Ectodermal cell (in vitro differentiated cells): ENCODE results near the gene ZBTB34.

Experiments
- H3K27ac ChIP-seq: 2 replicates; pipeline ENCODE4 v1.7.0; 2013; ENCODE audit warnings: mild to moderate bottlenecking, low read depth, low read length; ENCODE audit not compliant: insufficient read depth, poor library complexity, severe bottlenecking
- H3K27me3 ChIP-seq: 2 replicates; pipeline ENCODE4 v1.7.0; 2013; ENCODE audit warnings: mild to moderate bottlenecking, low read length; ENCODE audit not compliant: insufficient read depth, control insufficient read depth, poor library complexity, severe bottlenecking
- H3K36me3 ChIP-seq: one replicate; pipeline ENCODE4 v1.7.0; 2013; ENCODE audit warnings: low read length; ENCODE audit not compliant: control insufficient read depth, insufficient read depth
- H3K4me1 ChIP-seq: one replicate; pipeline ENCODE4 v1.7.0; 2013; ENCODE audit warnings: low read length; ENCODE audit not compliant: control insufficient read depth, insufficient read depth
- H3K4me3 ChIP-seq: 2 replicates; pipeline ENCODE4 v1.7.0; 2013; ENCODE audit warnings: low read depth, low read length, control low read depth; ENCODE audit not compliant: insufficient read depth
- H3K9me3 ChIP-seq: 2 replicates; pipeline ENCODE4 v1.7.0; 2013; ENCODE audit warnings: mild to moderate bottlenecking, low read length, moderate library complexity; ENCODE audit not compliant: control insufficient read depth
- WGBS, 2 experiments: methylation state at CpG; one replicate each; pipeline ENCODE4 v1.1.7; 2013; ENCODE audit warnings: missing lambda C conversion rate in 2 of 2; 5-methylcytosine and 5-hydroxymethylcytosine counted together

ZBTB34 gene

GRCh38 chr9:126874546-126875314 lies 14.3 kb downstream of the ZBTB34 start:
- 90 to 93% methylated on average over 8 to 9 of the region's 9 CpGs for whole genome bisulfite sequencing, 2 experiments
- H3K4me3 ChIP-seq = no peak overlapping the region
- no peaks in the 10 kb centered on the region for H3K4me1 ChIP-seq
- H3K27me3 ChIP-seq = no peaks in the 10 kb centered on the region
- peaks cover 4% of the 10 kb centered on the region for H3K36me3 ChIP-seq
- no peaks in the 10 kb centered on the region for H3K9me3 ChIP-seq
- H3K27ac ChIP-seq = no peak overlapping the region

- Histone ChIP-seq H3K4me3 (no peak overlapping the region), H3K4me1 (no peaks in the 10 kb centered on the region), H3K36me3 (peaks cover 14% of the 10 kb centered on the region), H3K27me3 (no peaks in the 10 kb centered on the region), H3K27ac (no peak overlapping the region), H3K9me3 (no peaks in the 10 kb centered on the region)
- 96 to 98% methylated on average over 3 of the region's 4 CpGs for WGBS, 2 experiments
These were observed 15.5 kb downstream of the ZBTB34 start for GRCh38 chr9:126875756-126876510.

GRCh38 chr9:126876531-126876930 lies 16.1 kb downstream of the ZBTB34 start:
- WGBS, 2 experiments = 97 to 99% methylated on average over 4 of the region's 4 CpGs

GRCh38 chr9:126877418-126877817 lies 17.0 kb downstream of the ZBTB34 start:
- Histone ChIP-seq H3K27me3 (no peaks in the 10 kb centered on the region), H3K4me3 (no peak overlapping the region), H3K27ac (no peak overlapping the region), H3K36me3 (peaks cover 14% of the 10 kb centered on the region), H3K4me1 (no peaks in the 10 kb centered on the region), H3K9me3 (no peaks in the 10 kb centered on the region)
- 94% methylated on average over 9 of the region's 9 CpGs for WGBS, 2 experiments

More at GRCh38 chr9:126876531-126876930, 16.1 kb downstream of the ZBTB34 start:
- H3K4me3 ChIP-seq = no peak overlapping the region
- H3K27ac ChIP-seq = no peak overlapping the region
- peaks cover 14% of the 10 kb centered on the region for H3K36me3 ChIP-seq
- no peaks in the 10 kb centered on the region for H3K4me1 ChIP-seq
- H3K27me3 ChIP-seq = no peaks in the 10 kb centered on the region
- no peaks in the 10 kb centered on the region for H3K9me3 ChIP-seq

DNA sequence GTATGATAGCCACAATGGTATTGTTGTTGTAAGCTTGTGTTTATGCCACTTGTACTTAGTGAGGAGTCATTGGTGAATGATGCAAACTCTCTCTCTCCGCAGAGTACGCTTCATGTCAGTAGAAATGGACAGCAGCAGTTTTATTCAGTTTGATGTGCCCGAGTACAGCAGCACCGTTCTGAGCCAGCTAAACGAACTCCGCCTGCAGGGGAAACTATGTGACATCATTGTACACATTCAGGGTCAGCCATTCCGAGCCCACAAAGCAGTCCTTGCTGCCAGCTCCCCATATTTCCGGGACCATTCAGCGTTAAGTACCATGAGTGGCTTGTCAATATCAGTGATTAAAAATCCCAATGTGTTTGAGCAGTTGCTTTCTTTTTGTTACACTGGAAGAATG lies 18.8 kb downstream of the ZBTB34 start:
- peaks cover 14% of the 10 kb centered on the region for H3K36me3 ChIP-seq
- no peaks in the 10 kb centered on the region for H3K9me3 ChIP-seq
- WGBS, 2 experiments = 96 to 97% methylated on average over 9 of the region's 9 CpGs
- no peaks in the 10 kb centered on the region for H3K27me3 ChIP-seq
- no peak overlapping the region for H3K4me3 ChIP-seq
- H3K27ac ChIP-seq = no peak overlapping the region
- peaks cover 7% of the 10 kb centered on the region for H3K4me1 ChIP-seq

- no peaks in the 10 kb centered on the region for H3K9me3 ChIP-seq
- peaks cover 7% of the 10 kb centered on the region for H3K4me1 ChIP-seq
- peaks cover 14% of the 10 kb centered on the region for H3K36me3 ChIP-seq
- no peak overlapping the region for H3K27ac ChIP-seq
- no peak overlapping the region for H3K4me3 ChIP-seq
- 95 to 98% methylated on average over 23 of the region's 23 CpGs for WGBS, 2 experiments
- H3K27me3 ChIP-seq = no peaks in the 10 kb centered on the region
These were observed 19.9 kb downstream of the ZBTB34 start for GRCh38 chr9:126880226-126880946.

- no peaks in the 10 kb centered on the region for H3K9me3 ChIP-seq
- H3K4me3 ChIP-seq = no peak overlapping the region
- H3K27ac ChIP-seq = no peak overlapping the region
- WGBS, 2 experiments = 96% methylated on average over 5 of the region's 6 CpGs
- peaks cover 14% of the 10 kb centered on the region for H3K36me3 ChIP-seq
- H3K27me3 ChIP-seq = no peaks in the 10 kb centered on the region
- H3K4me1 ChIP-seq = peaks cover 7% of the 10 kb centered on the region
These were observed 20.5 kb downstream of the ZBTB34 start for GRCh38 chr9:126880947-126881332.

DNA sequence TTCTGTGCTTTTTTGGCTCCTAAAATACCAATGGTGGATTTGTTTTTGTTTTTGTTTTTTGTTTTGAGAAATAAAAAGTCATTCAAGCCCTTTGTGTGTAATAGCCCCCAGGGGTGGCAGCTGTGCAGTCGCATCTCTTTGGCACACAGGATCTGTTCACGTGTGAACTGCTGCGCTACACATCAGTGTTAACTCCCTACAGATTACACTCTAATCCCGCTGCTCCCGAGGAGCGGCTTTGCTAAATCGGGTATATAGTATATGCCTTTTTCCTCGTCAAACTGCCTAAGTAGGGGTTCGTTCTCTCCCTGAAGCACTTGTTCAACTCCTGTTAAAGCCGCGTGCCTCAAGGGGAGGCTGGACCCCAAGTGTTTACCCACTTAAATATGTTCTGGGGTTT lies 22.3 kb downstream of the ZBTB34 start:
- Histone ChIP-seq H3K27me3 (no peaks in the 10 kb centered on the region), H3K9me3 (no peaks in the 10 kb centered on the region), H3K36me3 (peaks cover 14% of the 10 kb centered on the region), H3K27ac (no peak overlapping the region), H3K4me3 (no peak overlapping the region), H3K4me1 (peaks cover 12% of the 10 kb centered on the region)
- WGBS, 2 experiments = 93 to 96% methylated on average over 11 of the region's 11 CpGs

- WGBS, 2 experiments = 80 to 83% methylated on average over 15 of the region's 15 CpGs
- Histone ChIP-seq H3K36me3 (peaks cover 14% of the 10 kb centered on the region), H3K9me3 (no peaks in the 10 kb centered on the region), H3K4me3 (no peak overlapping the region), H3K4me1 (peaks cover 12% of the 10 kb centered on the region), H3K27me3 (no peaks in the 10 kb centered on the region), H3K27ac (no peak overlapping the region)
These were observed 23.2 kb downstream of the ZBTB34 start for GRCh38 chr9:126883636-126884035.

DNA sequence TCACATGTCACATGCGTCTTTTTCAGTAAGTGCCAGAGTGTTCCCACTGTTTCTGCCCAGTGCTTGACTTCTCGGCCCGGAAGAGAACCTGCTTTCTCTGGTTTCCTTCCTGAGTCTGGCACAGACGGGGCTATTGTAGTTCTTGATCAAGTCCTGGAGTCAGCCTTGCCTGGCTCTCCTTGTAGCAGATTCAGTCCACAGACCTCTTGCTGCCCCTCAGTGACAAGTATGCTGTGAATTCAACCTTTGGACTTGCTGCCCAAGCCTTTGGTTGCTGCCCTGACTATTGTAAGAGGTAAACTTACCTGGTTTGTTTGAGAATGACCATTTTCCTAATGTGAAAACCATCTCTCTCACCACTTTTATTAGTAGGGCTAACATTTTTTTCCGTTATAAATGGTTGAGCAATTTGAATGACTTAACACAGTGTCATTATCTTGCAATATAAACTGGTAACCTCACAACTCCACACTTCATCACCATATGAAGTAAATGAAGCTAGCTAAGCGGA lies 24.7 kb downstream of the ZBTB34 start:
- Histone ChIP-seq H3K27ac (no peak overlapping the region), H3K4me3 (no peak overlapping the region), H3K36me3 (peaks cover 7% of the 10 kb centered on the region), H3K27me3 (no peaks in the 10 kb centered on the region), H3K4me1 (peaks cover 12% of the 10 kb centered on the region), H3K9me3 (no peaks in the 10 kb centered on the region)
- WGBS, 2 experiments = 90 to 92% methylated on average over 4 to 5 of the region's 6 CpGs
